K562 (cell line): ENCODE data around the gene FOS. TPM values are rescaled to one million over a fixed set of nuclear protein-coding genes. Genes with fewer than 3 reads are reported as not detected.

Source experiments
- FOXA3 ChIP-seq, 2 experiments: fragments of 450-650 bp in 1 of 2; sonication (generic) in 1 of 2; formaldehyde crosslinking; IDR thresholded peaks in 1 of 2; conservative IDR thresholded peaks in 1 of 2; 2 replicates each; pipeline versions ENCODE4 v1.4.0 to v1.8.0; 2020 to 2022; ENCODE audit warnings: mild to moderate bottlenecking in 2 of 2, missing genetic modification reagents in 1 of 2
- FOXM1 ChIP-seq, 2 experiments: fragments of 450-650 bp in 1 of 2; sonication (generic) in 1 of 2; formaldehyde crosslinking in 1 of 2; IDR thresholded peaks; 2 replicates each; pipeline versions ENCODE4 v1.6.1 to v1.9.0; 2017 to 2022; ENCODE audit warnings: low read depth in 2 of 2, mild to moderate bottlenecking in 2 of 2, missing genetic modification reagents in 1 of 2, moderate library complexity in 1 of 2
- KLF13 ChIP-seq: fragments of 450-650 bp; IDR thresholded peaks from 2 replicates; pipeline ENCODE4 v1.6.1; 2016; ENCODE audit warnings: missing genetic modification characterization, low read depth, mild to moderate bottlenecking, missing compliant biosample characterization, moderate library complexity, borderline replicate concordance
- NFXL1 ChIP-seq: fragments of 450-650 bp; formaldehyde crosslinking; IDR thresholded peaks from 2 replicates; pipeline ENCODE4 v1.4.0; 2021; ENCODE audit warnings: mild to moderate bottlenecking
- SMARCC2 ChIP-seq: fragments of 450-650 bp; IDR thresholded peaks from 2 replicates; pipeline ENCODE4 v1.6.1; 2017; ENCODE audit warnings: antibody characterized with exemption, moderate library complexity, mild to moderate bottlenecking, low read depth
- ZNF583 ChIP-seq: fragments of 250-450 bp; sonication (Bioruptor Pico); IDR thresholded peaks from 2 replicates; pipeline ENCODE4 v1.4.0; 2020
- polyA plus RNA-seq, 8 experiments: library from polyadenylated mRNA; depleted of rRNA in 4 of 8; stranded (reverse) in 5 of 8; unstranded in 3 of 8; fragments of >200 nt; fragmentation: Nextera tagmentation in 2 of 8; fragmentation: Illumina TruSeq in 1 of 8; extraction: Ambion mirVana in 2 of 8; extraction: Trizol in 1 of 8; gene quantifications; 2 replicates each; pipeline versions ENCODE4 v1.2.1 to v1.2.3, GENCODE V29; 2011 to 2014; ENCODE audit warnings: inconsistent platforms in 1 of 8, missing spikeins in 1 of 8
- total RNA-seq, 7 experiments: library from RNA; depleted of rRNA in 6 of 7; stranded (reverse); fragments of >200 nt in 6 of 7; fragmentation: Illumina TruSeq in 2 of 7; extraction: Trizol in 2 of 7; gene quantifications; 2 replicates each; pipeline versions ENCODE4 v1.2.1 to v1.2.3, GENCODE V29; 2011 to 2021; ENCODE audit warnings: low replicate concordance in 1 of 7
- TF ChIP-seq, protein P1 (sequence below): fragments of 200-600 bp; sonication (generic); IDR thresholded peaks from one replicate; pipeline ENCODE4 v1.6.1; 2012; ENCODE audit warnings: mild to moderate bottlenecking, low read depth, low read length, inconsistent platforms

Gene FOS
- total and polyA plus RNA-seq, 9 of the 15 experiments (the other 6 are each of a cell fraction or from before 2014, with no cell fraction given), result 0.54 to 13.8 (median 8.9) TPM

DNA sequence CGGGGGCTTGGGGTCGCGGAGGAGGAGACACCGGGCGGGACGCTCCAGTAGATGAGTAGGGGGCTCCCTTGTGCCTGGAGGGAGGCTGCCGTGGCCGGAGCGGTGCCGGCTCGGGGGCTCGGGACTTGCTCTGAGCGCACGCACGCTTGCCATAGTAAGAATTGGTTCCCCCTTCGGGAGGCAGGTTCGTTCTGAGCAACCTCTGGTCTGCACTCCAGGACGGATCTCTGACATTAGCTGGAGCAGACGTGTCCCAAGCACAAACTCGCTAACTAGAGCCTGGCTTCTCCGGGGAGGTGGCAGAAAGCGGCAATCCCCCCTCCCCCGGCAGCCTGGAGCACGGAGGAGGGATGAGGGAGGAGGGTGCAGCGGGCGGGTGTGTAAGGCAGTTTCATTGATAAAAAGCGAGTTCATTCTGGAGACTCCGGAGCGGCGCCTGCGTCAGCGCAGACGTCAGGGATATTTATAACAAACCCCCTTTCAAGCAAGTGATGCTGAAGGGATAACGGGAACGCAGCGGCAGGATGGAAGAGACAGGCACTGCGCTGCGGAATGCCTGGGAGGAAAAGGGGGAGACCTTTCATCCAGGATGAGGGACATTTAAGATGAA, 630 bp downstream of the FOS start (continued):
- TF ChIP-seq, protein P1, sequence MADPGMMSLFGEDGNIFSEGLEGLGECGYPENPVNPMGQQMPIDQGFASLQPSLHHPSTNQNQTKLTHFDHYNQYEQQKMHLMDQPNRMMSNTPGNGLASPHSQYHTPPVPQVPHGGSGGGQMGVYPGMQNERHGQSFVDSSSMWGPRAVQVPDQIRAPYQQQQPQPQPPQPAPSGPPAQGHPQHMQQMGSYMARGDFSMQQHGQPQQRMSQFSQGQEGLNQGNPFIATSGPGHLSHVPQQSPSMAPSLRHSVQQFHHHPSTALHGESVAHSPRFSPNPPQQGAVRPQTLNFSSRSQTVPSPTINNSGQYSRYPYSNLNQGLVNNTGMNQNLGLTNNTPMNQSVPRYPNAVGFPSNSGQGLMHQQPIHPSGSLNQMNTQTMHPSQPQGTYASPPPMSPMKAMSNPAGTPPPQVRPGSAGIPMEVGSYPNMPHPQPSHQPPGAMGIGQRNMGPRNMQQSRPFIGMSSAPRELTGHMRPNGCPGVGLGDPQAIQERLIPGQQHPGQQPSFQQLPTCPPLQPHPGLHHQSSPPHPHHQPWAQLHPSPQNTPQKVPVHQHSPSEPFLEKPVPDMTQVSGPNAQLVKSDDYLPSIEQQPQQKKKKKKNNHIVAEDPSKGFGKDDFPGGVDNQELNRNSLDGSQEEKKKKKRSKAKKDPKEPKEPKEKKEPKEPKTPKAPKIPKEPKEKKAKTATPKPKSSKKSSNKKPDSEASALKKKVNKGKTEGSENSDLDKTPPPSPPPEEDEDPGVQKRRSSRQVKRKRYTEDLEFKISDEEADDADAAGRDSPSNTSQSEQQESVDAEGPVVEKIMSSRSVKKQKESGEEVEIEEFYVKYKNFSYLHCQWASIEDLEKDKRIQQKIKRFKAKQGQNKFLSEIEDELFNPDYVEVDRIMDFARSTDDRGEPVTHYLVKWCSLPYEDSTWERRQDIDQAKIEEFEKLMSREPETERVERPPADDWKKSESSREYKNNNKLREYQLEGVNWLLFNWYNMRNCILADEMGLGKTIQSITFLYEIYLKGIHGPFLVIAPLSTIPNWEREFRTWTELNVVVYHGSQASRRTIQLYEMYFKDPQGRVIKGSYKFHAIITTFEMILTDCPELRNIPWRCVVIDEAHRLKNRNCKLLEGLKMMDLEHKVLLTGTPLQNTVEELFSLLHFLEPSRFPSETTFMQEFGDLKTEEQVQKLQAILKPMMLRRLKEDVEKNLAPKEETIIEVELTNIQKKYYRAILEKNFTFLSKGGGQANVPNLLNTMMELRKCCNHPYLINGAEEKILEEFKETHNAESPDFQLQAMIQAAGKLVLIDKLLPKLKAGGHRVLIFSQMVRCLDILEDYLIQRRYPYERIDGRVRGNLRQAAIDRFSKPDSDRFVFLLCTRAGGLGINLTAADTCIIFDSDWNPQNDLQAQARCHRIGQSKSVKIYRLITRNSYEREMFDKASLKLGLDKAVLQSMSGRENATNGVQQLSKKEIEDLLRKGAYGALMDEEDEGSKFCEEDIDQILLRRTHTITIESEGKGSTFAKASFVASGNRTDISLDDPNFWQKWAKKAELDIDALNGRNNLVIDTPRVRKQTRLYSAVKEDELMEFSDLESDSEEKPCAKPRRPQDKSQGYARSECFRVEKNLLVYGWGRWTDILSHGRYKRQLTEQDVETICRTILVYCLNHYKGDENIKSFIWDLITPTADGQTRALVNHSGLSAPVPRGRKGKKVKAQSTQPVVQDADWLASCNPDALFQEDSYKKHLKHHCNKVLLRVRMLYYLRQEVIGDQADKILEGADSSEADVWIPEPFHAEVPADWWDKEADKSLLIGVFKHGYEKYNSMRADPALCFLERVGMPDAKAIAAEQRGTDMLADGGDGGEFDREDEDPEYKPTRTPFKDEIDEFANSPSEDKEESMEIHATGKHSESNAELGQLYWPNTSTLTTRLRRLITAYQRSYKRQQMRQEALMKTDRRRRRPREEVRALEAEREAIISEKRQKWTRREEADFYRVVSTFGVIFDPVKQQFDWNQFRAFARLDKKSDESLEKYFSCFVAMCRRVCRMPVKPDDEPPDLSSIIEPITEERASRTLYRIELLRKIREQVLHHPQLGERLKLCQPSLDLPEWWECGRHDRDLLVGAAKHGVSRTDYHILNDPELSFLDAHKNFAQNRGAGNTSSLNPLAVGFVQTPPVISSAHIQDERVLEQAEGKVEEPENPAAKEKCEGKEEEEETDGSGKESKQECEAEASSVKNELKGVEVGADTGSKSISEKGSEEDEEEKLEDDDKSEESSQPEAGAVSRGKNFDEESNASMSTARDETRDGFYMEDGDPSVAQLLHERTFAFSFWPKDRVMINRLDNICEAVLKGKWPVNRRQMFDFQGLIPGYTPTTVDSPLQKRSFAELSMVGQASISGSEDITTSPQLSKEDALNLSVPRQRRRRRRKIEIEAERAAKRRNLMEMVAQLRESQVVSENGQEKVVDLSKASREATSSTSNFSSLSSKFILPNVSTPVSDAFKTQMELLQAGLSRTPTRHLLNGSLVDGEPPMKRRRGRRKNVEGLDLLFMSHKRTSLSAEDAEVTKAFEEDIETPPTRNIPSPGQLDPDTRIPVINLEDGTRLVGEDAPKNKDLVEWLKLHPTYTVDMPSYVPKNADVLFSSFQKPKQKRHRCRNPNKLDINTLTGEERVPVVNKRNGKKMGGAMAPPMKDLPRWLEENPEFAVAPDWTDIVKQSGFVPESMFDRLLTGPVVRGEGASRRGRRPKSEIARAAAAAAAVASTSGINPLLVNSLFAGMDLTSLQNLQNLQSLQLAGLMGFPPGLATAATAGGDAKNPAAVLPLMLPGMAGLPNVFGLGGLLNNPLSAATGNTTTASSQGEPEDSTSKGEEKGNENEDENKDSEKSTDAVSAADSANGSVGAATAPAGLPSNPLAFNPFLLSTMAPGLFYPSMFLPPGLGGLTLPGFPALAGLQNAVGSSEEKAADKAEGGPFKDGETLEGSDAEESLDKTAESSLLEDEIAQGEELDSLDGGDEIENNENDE, result no peak
- TF ChIP-seq FOXM1 (IDR thresholded peaks at IDR 0.05; ENCODE audit: low read depth) (no peak), FOXM1 (CRISPR knock-in tag; IDR thresholded peaks at IDR 0.05; ENCODE audit: low read depth) (no peak), ZNF583 (no peak), SMARCC2 (no peak), FOXA3 (CRISPR knock-in tag; conservative IDR thresholded peaks at IDR 0.05 in 1 of 2, IDR thresholded peaks at IDR 0.05 in 1 of 2) (no peak), KLF13 (tag) (no peak), NFXL1 (CRISPR knock-in tag) (no peak)
